Activated T-helper 17 cell treated with anti-CD3 and anti-CD28 coated beads, Interleukin-2, amount 50 U/mL, for 72 hours (primary cell): ENCODE results near the gene ADM2. TPM values are rescaled to one million over a fixed set of nuclear protein-coding genes. Genes with fewer than 3 reads are reported as not detected.

Source experiments
- ATAC-seq: fragments of 150-1000 bp; cut with Tn5 transposase; replicated peaks from 2 replicates; pipeline ENCODE4 v1.10.0; 2021; ENCODE audit warnings: mild to moderate bottlenecking, moderate library complexity
- H3K27ac Mint-ChIP-seq: one replicate; pipeline ENCODE4 v1.8.0; 2022; ENCODE audit warnings: mixed read lengths
- H3K27me3 Mint-ChIP-seq: one replicate; pipeline ENCODE4 v1.8.0; 2022; ENCODE audit warnings: mixed read lengths
- H3K36me3 Mint-ChIP-seq: one replicate; pipeline ENCODE4 v1.8.0; 2022; ENCODE audit warnings: low read depth, mild to moderate bottlenecking, mixed read lengths
- H3K4me1 Mint-ChIP-seq: one replicate; pipeline ENCODE4 v1.8.0; 2022; ENCODE audit warnings: mixed read lengths
- H3K4me3 Mint-ChIP-seq: one replicate; pipeline ENCODE4 v1.8.0; 2022; ENCODE audit warnings: mild to moderate bottlenecking, mixed read lengths
- H3K9me3 Mint-ChIP-seq: one replicate; pipeline ENCODE4 v1.8.0; 2022; ENCODE audit warnings: mixed read lengths
- total RNA-seq, 2 donors: library from RNA; stranded (reverse); gene quantifications; one replicate each; pipeline ENCODE4 v1.2.3, GENCODE V29; 2022

ADM2 gene
- total RNA-seq, 2 donors from 2014 or later, result 1.3 to 3.7 TPM

DNA sequence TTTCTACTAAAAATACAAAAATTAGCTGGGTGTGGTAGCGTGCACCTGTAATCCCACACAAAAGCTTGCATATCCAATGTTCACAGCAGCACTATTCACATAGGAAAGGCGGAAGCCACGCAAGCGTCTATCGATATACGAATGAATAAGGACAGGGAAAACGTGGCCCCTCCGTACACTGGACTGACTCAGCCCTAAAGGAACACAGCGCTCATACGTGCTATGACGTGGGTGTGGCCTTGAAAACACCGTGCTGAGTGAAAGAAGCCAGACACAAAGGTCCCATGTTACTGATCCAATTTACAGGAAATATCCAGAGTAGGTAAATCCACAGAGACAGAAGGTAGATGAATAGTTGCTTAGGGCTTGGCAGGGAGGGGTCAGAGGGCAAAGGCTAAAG lies 19.1 kb downstream of the ADM2 start:
- H3K27ac Mint-ChIP-seq, result no peak overlapping the region
- H3K9me3 Mint-ChIP-seq, result no peaks in the 10 kb centered on the region
- no peak overlapping the region for H3K4me3 Mint-ChIP-seq
- H3K36me3 Mint-ChIP-seq, result peaks cover 4% of the 10 kb centered on the region
- no peaks in the 10 kb centered on the region for H3K4me1 Mint-ChIP-seq
- no peak for ATAC-seq
- H3K27me3 Mint-ChIP-seq, result no peaks in the 10 kb centered on the region

DNA sequence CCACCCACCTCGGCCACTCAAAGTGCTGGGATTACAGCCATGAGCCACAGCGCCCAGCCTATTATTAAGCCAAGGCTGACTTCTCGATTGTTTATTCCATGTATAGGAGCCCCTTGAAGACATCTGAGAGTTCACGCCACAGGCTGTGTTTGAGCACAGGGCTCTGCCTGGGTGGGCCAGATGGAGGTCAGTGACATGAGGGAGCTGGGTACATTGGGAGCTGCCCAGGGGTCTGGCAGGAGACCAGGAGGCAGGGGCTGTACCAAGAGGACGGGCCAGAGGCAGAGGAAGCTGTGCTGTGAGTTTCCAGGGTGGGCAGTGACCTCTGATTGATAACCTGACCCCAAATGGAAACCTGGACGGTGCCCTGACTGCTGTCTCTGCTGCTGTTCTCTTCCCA lies 20.8 kb downstream of the ADM2 start:
- H3K9me3 Mint-ChIP-seq, result no peaks in the 10 kb centered on the region
- ATAC-seq, result no peak
- peaks cover 9% of the 10 kb centered on the region for H3K36me3 Mint-ChIP-seq
- H3K27me3 Mint-ChIP-seq, result no peaks in the 10 kb centered on the region
- H3K4me1 Mint-ChIP-seq, result no peaks in the 10 kb centered on the region
- no peak overlapping the region for H3K27ac Mint-ChIP-seq
- H3K4me3 Mint-ChIP-seq, result no peak overlapping the region

DNA sequence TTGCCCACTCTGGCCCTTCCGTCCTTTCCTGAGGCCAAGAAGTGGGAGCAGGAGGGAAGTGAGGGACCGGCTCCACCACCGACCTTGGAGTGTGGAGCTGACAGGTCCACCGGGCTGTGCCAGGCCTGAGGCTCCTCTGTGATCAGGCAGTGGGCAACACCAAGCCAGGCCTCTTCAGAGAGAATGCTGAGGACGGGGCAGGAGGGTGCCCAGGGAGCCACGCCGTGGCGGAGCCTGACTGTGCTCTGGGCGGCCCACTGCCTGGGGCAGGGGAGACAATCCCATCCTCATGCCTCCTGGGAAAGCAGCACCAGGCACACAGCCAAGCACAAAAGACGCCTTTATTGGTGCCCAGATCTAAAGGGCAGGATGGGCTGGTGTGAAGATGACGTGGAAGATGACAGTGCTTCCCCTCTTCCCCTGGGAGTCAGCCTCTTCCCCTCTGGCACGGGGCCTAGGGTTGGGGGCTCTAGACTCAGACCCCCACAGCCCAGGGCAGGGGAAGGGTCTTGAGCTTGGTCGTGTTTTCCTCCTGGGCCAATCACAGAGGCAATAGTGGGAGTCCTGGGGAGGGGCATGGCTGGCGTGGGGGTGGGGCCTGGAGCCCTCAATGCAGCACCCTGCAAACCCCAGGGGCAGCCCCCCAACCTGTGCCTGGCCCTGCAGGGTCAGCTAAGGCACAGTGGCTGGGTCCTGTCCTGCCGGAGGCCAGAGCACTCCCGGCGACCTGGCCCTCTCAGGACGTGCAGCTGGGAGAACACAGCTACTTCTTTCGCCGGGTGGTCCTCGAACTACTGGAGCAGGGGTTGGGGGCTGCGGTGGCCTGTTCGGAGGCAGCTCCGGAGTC lies 21.5 kb downstream of the ADM2 start:
- no peak overlapping the region for H3K27ac Mint-ChIP-seq
- peaks cover 13% of the 10 kb centered on the region for H3K36me3 Mint-ChIP-seq
- no peaks in the 10 kb centered on the region for H3K27me3 Mint-ChIP-seq
- no peak overlapping the region for H3K4me3 Mint-ChIP-seq
- no peaks in the 10 kb centered on the region for H3K4me1 Mint-ChIP-seq
- ATAC-seq, result no peak
- H3K9me3 Mint-ChIP-seq, result no peaks in the 10 kb centered on the region

DNA sequence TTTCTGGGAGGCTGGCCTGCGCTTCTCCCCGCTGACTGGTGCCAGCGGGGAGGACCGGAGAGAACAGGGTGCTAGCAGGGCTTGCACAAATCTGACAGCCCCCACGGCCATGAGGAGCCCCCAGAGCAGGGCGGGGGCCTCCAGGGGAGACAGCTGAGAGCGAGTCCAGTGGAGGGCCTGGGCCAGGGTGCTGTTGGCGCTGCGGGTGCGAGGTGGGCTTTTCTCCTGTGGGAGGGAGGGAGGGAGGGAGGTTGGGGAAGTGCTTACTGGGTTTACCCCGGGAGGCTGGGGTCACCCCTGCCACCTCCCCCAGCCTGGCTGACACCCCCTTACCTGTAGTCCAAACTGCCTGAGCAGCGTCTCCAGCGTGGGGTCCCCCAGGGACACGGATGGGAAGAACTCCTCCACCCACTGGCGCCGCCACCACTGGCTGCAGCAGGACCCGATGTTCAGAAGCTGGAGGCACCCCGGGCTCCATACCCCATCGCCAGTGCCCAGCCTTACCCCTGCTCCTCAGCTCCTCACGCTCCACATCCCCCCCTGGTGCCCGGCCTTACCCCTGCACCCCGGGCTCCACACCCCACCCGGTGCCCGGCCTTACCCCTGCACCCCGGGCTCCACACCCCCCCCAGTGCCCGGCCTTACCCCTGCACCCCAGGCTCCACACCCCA lies 22.3 kb downstream of the ADM2 start:
- Mint-ChIP-seq H3K27ac (no peak overlapping the region), H3K27me3 (no peaks in the 10 kb centered on the region), H3K4me3 (no peak overlapping the region), H3K4me1 (no peaks in the 10 kb centered on the region), H3K36me3 (peaks cover 20% of the 10 kb centered on the region), H3K9me3 (no peaks in the 10 kb centered on the region)
- ATAC-seq, result no peak

DNA sequence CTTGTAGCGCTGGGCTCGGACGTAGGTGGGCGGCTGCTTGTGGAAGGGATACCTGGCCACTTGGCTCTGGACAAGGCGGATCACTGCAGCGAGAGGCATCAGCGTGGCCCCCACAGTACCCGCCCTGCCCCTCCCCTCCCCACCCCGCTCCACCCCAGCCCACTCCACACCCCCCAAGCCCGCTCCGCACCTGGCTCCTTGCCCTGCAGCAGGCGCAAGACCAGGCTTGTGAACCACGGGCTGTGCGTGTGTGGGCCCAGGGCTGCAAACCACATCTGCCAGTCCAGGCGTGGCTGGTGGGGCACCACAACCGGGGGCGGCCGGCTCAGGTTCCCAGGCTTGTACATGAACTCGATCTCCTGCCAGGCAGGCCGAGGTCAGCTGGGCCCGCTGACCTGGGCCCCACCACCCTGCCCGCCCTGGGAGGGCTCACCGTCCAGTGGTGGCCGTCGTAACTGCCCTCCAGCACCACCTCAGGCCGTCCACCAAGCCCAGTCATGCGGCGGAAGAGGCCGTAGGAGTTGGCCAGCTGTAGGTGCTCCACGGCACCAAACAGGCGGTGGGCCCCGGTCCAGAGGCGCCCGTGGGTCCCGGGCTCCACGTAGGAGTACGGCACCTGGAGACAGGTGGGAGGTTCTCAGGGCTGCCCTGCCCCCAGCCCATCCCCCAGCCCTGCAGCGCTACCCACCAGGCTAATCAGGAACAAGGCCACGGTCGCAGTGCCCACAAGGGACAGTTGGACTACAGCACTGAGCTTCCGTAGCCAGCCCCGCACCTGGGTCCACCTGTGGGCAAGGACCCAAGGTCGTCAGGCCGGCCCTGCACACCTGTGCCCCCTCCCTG lies 23.2 kb downstream of the ADM2 start:
- Mint-ChIP-seq H3K4me1 (peaks cover 9% of the 10 kb centered on the region), H3K9me3 (no peaks in the 10 kb centered on the region), H3K27ac (no peak overlapping the region), H3K27me3 (no peaks in the 10 kb centered on the region), H3K4me3 (no peak overlapping the region), H3K36me3 (peaks cover 29% of the 10 kb centered on the region)
- no peak for ATAC-seq

DNA sequence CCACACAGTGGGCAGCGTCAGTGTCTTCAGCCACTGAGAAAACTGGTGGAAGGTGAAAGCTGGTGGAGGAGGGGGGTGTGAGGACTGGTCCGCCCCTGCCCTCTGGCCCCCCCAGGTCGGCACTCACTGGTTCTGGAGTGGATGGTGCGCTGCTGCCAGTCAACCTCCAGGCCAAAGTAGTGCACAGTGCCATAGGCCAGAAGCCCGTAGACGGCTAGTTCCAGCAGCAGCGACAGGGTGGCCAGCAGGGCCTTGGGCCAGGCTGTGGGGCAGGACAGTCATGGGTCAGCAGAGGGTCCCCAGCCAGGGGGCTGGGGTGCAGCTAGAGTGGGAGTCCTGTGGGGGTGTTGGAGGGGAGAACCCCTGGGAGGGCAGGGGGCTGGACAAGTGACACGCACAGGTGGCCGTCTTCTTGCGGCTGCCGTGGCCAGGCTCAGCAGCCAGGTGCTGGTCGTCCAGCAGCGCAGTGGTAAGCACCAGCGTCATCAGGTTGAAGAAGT lies 24.0 kb downstream of the ADM2 start:
- H3K4me3 Mint-ChIP-seq, result peak overlapping the region; percentile 91
- H3K4me1 Mint-ChIP-seq, result peaks cover 11% of the 10 kb centered on the region
- no peak for ATAC-seq
- no peaks in the 10 kb centered on the region for H3K9me3 Mint-ChIP-seq
- no peak overlapping the region for H3K27ac Mint-ChIP-seq
- H3K36me3 Mint-ChIP-seq, result peaks cover 31% of the 10 kb centered on the region
- no peaks in the 10 kb centered on the region for H3K27me3 Mint-ChIP-seq

DNA sequence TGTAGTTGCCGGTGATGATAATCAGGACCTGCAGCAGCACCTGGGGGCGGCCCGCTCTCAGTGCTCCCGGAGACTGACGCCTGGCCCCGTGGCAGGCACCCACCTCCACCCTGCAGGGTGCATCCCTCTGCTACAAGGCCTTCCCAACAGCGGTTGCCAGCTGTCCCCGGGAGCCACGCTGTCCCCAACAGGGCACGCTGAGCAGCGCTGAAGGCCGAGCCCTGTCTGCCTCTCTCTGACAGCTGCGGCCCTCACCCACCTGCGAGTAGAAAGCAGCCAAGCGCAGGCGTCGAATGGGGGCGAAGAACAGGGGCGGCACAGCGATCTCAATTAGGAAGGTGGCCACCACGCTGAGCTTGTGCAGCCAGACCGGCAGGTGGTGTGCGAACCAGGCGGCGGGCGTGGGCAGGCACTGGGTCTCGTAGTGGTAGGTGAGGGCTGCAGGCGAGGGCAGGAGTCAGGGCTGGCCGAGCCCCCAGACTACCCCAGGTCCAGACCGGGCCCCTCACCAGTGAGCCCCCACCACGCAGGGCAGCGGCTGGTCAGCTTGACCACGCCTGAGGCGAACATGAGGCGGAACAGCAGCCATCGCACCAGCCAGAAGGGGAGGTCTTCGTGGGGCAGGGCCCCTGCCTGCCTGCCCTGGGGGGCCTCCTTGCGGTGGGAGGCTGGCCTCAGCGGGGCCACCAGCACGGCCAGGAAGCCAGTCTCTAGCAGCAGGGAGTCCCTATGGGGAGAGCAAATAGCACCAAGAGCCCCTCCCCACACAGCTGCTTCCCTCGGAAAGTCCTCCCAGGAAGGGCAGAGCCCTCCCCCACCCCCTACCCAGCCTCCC lies 24.6 kb downstream of the ADM2 start:
- Mint-ChIP-seq H3K4me3 (peak overlapping the region; percentile 91), H3K27me3 (no peaks in the 10 kb centered on the region), H3K27ac (no peak overlapping the region), H3K4me1 (peaks cover 11% of the 10 kb centered on the region), H3K36me3 (peaks cover 31% of the 10 kb centered on the region), H3K9me3 (no peaks in the 10 kb centered on the region)
- no peak for ATAC-seq

DNA sequence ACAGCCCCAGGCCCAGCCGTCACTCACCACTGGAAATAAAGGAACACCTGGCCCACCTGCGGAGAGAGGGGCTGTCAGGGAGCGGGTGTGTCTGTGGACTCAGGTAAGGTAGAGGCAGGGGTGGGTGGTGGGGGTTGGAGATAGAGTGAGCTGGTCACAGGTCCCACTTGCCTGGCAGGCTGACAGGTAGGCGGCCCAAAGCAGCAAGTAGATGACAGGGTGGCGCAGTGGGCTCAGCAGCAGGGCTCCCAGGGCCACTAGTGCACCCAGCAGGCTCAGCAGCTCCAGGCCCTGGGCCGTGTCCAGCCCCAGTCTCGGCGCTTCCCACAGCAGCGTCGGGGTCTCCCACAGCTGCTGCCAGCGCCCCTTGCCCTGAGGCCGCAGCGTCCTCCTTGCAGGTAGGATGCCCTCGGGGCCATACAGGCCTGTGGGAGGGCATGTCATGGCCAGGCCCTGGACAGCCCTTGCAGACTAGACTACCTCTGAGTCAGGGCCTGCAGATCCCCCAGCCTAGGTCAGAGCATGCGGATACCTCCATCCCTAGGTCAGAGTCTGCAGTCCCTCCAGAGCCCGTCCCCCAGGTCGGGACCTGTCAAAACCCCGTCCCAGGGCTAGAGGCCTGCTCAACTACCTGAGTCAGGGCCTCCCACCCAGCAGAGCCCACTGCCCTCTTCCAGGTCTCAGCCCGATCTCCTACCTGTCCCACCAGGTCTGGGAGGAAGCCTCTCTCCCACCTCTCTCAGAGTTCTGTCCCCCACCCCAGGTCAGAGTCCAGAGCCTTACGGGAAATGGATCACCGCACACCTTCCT lies 25.5 kb downstream of the ADM2 start:
- ATAC-seq, result no peak
- Mint-ChIP-seq H3K27ac (peak overlapping the region; percentile 87), H3K4me3 (peak overlapping the region; percentile 91), H3K36me3 (peaks cover 37% of the 10 kb centered on the region), H3K9me3 (no peaks in the 10 kb centered on the region), H3K27me3 (no peaks in the 10 kb centered on the region), H3K4me1 (peaks cover 11% of the 10 kb centered on the region)

DNA sequence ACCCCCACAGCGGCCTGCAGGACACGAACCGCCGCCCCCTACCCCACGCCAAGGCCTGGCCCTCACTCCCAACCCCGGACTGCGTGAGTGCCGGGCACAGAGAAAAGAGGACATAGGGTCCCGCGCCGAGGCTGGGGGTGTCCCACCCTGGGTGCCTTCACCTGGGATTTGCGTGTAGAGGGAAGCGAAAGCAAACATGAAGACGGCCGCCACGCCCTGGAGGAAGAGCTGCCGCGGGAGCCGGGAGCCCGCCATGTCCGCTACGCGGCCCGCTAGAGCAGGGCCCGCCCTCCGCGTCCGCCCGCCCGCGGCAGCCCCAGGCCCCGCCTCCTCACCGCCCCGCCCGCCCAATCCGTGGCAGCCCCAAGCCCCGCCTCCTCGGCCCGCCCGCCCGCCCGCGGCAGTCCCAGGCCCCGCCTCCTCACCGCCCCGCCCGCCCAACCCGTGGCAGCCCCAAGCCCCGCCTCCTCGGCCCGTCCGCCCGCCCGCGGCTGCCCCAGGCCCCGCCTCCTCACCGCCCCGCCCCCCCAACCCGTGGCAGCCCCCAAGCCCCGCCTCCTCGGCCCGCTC lies 26.2 kb downstream of the ADM2 start, which contains the start of gene LMF2:
TSS of gene LMF2 (minus strand) at position 282 of the 570 bp plus-strand sequence. CDS start at position 255, 27 bp downstream.
- Mint-ChIP-seq H3K4me3 (peak within 1 kb of the TSS; percentile 99), H3K4me1 (peaks cover 14% of the 10 kb centered on the region), H3K27me3 (no peaks in the 10 kb centered on the region), H3K27ac (peak within 1 kb of the TSS; percentile 94), H3K36me3 (peaks cover 44% of the 10 kb centered on the region), H3K9me3 (no peaks in the 10 kb centered on the region)
- ATAC-seq, result peak; percentile 84

DNA sequence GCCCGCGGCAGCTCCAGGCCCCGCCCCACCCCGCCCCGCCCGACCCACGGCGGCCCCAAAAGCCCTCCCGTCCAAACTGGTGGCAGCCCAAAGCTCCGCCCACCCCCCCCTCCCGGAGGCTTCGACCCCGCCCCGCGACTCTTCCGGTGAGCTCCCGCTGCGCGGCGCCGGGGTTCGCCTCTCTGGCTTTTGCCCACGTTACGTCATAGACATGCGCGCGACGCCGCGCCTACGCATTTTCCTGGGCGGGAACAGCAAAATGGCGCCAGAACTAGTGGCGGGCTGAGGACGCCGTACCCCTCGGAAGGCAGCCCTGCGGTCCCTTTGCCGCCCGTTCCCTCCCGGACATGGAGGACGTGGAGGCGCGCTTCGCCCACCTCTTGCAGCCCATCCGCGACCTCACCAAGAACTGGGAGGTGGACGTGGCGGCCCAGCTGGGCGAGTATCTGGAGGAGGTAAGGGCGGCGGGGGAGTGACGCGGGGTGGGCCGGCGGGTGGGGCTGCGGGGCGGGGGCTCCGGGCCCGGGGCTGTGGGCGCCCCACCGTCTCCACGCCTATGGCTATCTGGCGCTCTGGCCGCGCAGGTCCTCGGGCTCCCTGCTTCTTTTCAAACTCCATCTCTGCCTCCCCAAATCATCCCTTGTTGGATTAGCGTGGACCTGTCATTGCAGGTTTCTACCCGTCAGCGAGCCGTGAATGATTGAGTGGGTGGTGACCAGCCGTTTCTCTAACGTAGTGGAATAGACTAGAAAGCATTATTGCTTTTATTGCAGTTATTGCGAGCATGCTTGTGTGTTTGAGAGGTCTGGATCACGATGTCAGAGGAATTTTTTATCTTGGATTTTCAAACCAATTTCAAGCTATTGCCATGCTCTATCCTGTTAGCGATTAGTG lies 26.9 kb downstream of the ADM2 start, which contains the start of gene NCAPH2:
TSS of gene NCAPH2 (plus strand) at position 234 of the 894 bp plus-strand sequence. CDS start at position 348, 114 bp downstream.
- Mint-ChIP-seq H3K9me3 (no peaks in the 10 kb centered on the region), H3K4me1 (peaks cover 14% of the 10 kb centered on the region), H3K4me3 (peak within 1 kb of the TSS; percentile 99), H3K27ac (peak within 1 kb of the TSS; percentile 94), H3K36me3 (peaks cover 49% of the 10 kb centered on the region), H3K27me3 (no peaks in the 10 kb centered on the region)
- peak; percentile 79 for ATAC-seq

DNA sequence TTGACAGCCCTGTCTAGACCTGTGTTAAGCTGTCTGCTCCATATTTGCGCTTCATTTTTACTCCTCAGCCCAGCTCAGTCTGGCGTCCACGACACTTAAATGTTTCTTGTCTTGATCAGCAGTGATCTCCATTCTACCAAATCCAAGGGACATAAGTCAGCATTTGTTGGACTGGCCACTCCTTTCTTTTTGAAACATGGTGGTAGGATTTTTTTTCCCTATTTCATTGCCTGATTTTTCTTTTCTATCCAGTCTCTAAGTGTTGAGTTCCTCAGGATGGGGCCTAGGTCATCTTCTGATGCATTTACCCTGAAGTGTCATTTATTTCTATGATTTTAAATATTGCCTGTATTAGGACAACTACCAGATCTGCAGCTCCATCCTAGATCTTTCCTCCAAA lies 27.6 kb downstream of the ADM2 start:
- H3K27ac Mint-ChIP-seq, result peak overlapping the region; percentile 94
- H3K9me3 Mint-ChIP-seq, result no peaks in the 10 kb centered on the region
- no peaks in the 10 kb centered on the region for H3K27me3 Mint-ChIP-seq
- H3K36me3 Mint-ChIP-seq, result peaks cover 54% of the 10 kb centered on the region
- ATAC-seq, result no peak
- H3K4me3 Mint-ChIP-seq, result peak overlapping the region; percentile 99
- H3K4me1 Mint-ChIP-seq, result peaks cover 14% of the 10 kb centered on the region

DNA sequence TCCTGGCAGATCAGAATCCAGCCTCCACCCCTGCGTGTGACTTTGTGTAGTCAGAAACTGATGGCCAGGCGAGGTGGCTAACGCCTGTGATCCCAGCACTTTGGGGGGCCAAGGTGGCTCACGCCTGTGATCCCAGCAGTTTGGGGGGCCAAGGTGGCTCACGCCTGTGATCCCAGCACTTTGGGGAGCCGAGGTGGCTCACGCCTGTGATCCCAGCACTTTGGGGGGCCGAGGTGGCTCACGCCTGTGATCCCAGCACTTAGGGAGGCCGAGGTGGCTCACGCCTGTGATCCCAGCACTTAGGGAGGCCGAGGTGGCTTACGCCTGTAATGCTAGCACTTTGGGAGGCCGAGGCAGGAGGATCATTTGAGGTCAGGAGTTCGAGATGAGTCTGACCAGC lies 31.8 kb downstream of the ADM2 start:
- no peak for ATAC-seq
- Mint-ChIP-seq H3K4me3 (no peak overlapping the region), H3K9me3 (no peaks in the 10 kb centered on the region), H3K27me3 (no peaks in the 10 kb centered on the region), H3K27ac (no peak overlapping the region), H3K4me1 (peaks cover 21% of the 10 kb centered on the region), H3K36me3 (peaks cover 77% of the 10 kb centered on the region)
